ENCODE data around the gene C1R.

Gene C1R

GRCh38 chr12:7096006-7096932, 4.0 kb upstream of the C1R start:
- TF ChIP-seq SUZ12 (IDR thresholded peaks at IDR 0.05; ENCODE audit: extremely low read depth, insufficient read depth, insufficient read length) (no peak), ZNF274 (IDR thresholded peaks at IDR 0.05; ENCODE audit: low read depth, low read length) (no peak), YY1 (IDR thresholded peaks at IDR 0.05; ENCODE audit: insufficient read depth, insufficient read length) (no peak)
- H3K4me3 ChIP-seq (ENCODE audit: insufficient read length, low read depth) = no peak overlapping the region
- H3K9me3 ChIP-seq (ENCODE audit: insufficient read depth, low read length) = no peaks in the 10 kb centered on the region
- H3K27me3 ChIP-seq (ENCODE audit: insufficient read depth, insufficient read length) = no peaks in the 10 kb centered on the region
- DNase-seq (ENCODE audit: low read depth, low spot score) = no peak
- peaks cover 29% of the 10 kb centered on the region for H3K4me1 ChIP-seq (ENCODE audit: insufficient read depth, insufficient read length)
- no peak overlapping the region for H3K9ac ChIP-seq (ENCODE audit: insufficient read length, low read depth)
- peaks cover 7% of the 10 kb centered on the region for H3K36me3 ChIP-seq (ENCODE audit: insufficient read depth, insufficient read length, low read length)

- Histone ChIP-seq H3K9me3 (ENCODE audit: insufficient read depth, low read length) (no peaks in the 10 kb centered on the region), H3K9ac (ENCODE audit: insufficient read length, low read depth) (no peak overlapping the region)
- DNase-seq (ENCODE audit: low read depth, low spot score) = no peak
Measured at GRCh38 chr12:7093892-7094291, 1.6 kb upstream of the C1R start.

GRCh38 chr12:7093486-7093885, 1.2 kb upstream of the C1R start:
- Histone ChIP-seq H3K36me3 (ENCODE audit: insufficient read depth, insufficient read length, low read length) (no peaks in the 10 kb centered on the region), H3K9ac (ENCODE audit: insufficient read length, low read depth) (no peak overlapping the region), H3K4me3 (ENCODE audit: insufficient read length, low read depth) (no peak overlapping the region), H3K9me3 (ENCODE audit: insufficient read depth, low read length) (no peaks in the 10 kb centered on the region), H3K4me1 (ENCODE audit: insufficient read depth, insufficient read length) (peaks cover 49% of the 10 kb centered on the region), H3K27me3 (ENCODE audit: insufficient read depth, insufficient read length) (no peaks in the 10 kb centered on the region)
- no peak for DNase-seq (ENCODE audit: low read depth, low spot score)
- TF ChIP-seq SUZ12 (IDR thresholded peaks at IDR 0.05; ENCODE audit: extremely low read depth, insufficient read depth, insufficient read length) = no peak

More at GRCh38 chr12:7093892-7094291, 1.6 kb upstream of the C1R start:
- no peak for TF ChIP-seq ZNF274 (IDR thresholded peaks at IDR 0.05; ENCODE audit: low read depth, low read length)
- no peak for TF ChIP-seq SUZ12 (IDR thresholded peaks at IDR 0.05; ENCODE audit: extremely low read depth, insufficient read depth, insufficient read length)
- no peak for TF ChIP-seq YY1 (IDR thresholded peaks at IDR 0.05; ENCODE audit: insufficient read depth, insufficient read length)
- no peaks in the 10 kb centered on the region for H3K27me3 ChIP-seq (ENCODE audit: insufficient read depth, insufficient read length)
- H3K4me3 ChIP-seq (ENCODE audit: insufficient read length, low read depth) = no peak overlapping the region
- H3K4me1 ChIP-seq (ENCODE audit: insufficient read depth, insufficient read length) = peaks cover 49% of the 10 kb centered on the region
- no peaks in the 10 kb centered on the region for H3K36me3 ChIP-seq (ENCODE audit: insufficient read depth, insufficient read length, low read length)

- DNase-seq (ENCODE audit: low read depth, low spot score) = no peak
- H3K4me3 ChIP-seq (ENCODE audit: insufficient read length, low read depth) = no peak overlapping the region
- H3K27me3 ChIP-seq (ENCODE audit: insufficient read depth, insufficient read length) = no peaks in the 10 kb centered on the region
- peaks cover 49% of the 10 kb centered on the region for H3K4me1 ChIP-seq (ENCODE audit: insufficient read depth, insufficient read length)
- peak overlapping the region; percentile 5 for H3K9ac ChIP-seq (ENCODE audit: insufficient read length, low read depth)
- TF ChIP-seq YY1 (IDR thresholded peaks at IDR 0.05; ENCODE audit: insufficient read depth, insufficient read length) (no peak), ZNF274 (IDR thresholded peaks at IDR 0.05; ENCODE audit: low read depth, low read length) (no peak), SUZ12 (IDR thresholded peaks at IDR 0.05; ENCODE audit: extremely low read depth, insufficient read depth, insufficient read length) (no peak)
- no peaks in the 10 kb centered on the region for H3K36me3 ChIP-seq (ENCODE audit: insufficient read depth, insufficient read length, low read length)
- no peaks in the 10 kb centered on the region for H3K9me3 ChIP-seq (ENCODE audit: insufficient read depth, low read length)
Measured at GRCh38 chr12:7092986-7093460, 778 bp upstream of the C1R start.

GRCh38 chr12:7091660-7092228, 501 bp downstream of the C1R start:
- TF ChIP-seq SUZ12 (IDR thresholded peaks at IDR 0.05; ENCODE audit: extremely low read depth, insufficient read depth, insufficient read length) (no peak), ZNF274 (IDR thresholded peaks at IDR 0.05; ENCODE audit: low read depth, low read length) (no peak), YY1 (IDR thresholded peaks at IDR 0.05; ENCODE audit: insufficient read depth, insufficient read length) (no peak)
- no peaks in the 10 kb centered on the region for H3K9me3 ChIP-seq (ENCODE audit: insufficient read depth, low read length)
- no peaks in the 10 kb centered on the region for H3K36me3 ChIP-seq (ENCODE audit: insufficient read depth, insufficient read length, low read length)
- no peaks in the 10 kb centered on the region for H3K27me3 ChIP-seq (ENCODE audit: insufficient read depth, insufficient read length)
- no peak overlapping the region for H3K4me3 ChIP-seq (ENCODE audit: insufficient read length, low read depth)
- H3K9ac ChIP-seq (ENCODE audit: insufficient read length, low read depth) = no peak overlapping the region
- DNase-seq (ENCODE audit: low read depth, low spot score) = no peak
- H3K4me1 ChIP-seq (ENCODE audit: insufficient read depth, insufficient read length) = peaks cover 46% of the 10 kb centered on the region

- H3K36me3 ChIP-seq (ENCODE audit: insufficient read depth, insufficient read length, low read length) = no peaks in the 10 kb centered on the region
- no peak for DNase-seq (ENCODE audit: low read depth, low spot score)
- H3K27me3 ChIP-seq (ENCODE audit: insufficient read depth, insufficient read length) = no peaks in the 10 kb centered on the region
- no peak for TF ChIP-seq SUZ12 (IDR thresholded peaks at IDR 0.05; ENCODE audit: extremely low read depth, insufficient read depth, insufficient read length)
- TF ChIP-seq ZNF274 (IDR thresholded peaks at IDR 0.05; ENCODE audit: low read depth, low read length) = no peak
- TF ChIP-seq YY1 (IDR thresholded peaks at IDR 0.05; ENCODE audit: insufficient read depth, insufficient read length) = no peak
- no peaks in the 10 kb centered on the region for H3K9me3 ChIP-seq (ENCODE audit: insufficient read depth, low read length)
- H3K4me3 ChIP-seq (ENCODE audit: insufficient read length, low read depth) = no peak overlapping the region
- H3K4me1 ChIP-seq (ENCODE audit: insufficient read depth, insufficient read length) = peaks cover 41% of the 10 kb centered on the region
- H3K9ac ChIP-seq (ENCODE audit: insufficient read length, low read depth) = peak overlapping the region; percentile 32
Measured at GRCh38 chr12:7091171-7091570, 1.1 kb downstream of the C1R start.

All from NT2/D1 (cell line).